GM12892 (cell line): Measurements from ENCODE around the gene HS3ST5.

Source experiments
- POLR2A ChIP-seq: IDR thresholded peaks from 2 replicates; pipeline ENCODE4 v1.6.1; 2011; ENCODE audit warnings: low read depth, low read length, control low read depth
- POLR2AphosphoS5 ChIP-seq: IDR thresholded peaks from 2 replicates; pipeline ENCODE4 v1.6.1; 2011; ENCODE audit warnings: low read depth, low read length, control low read depth

- TF ChIP-seq POLR2AphosphoS5 (no peak), POLR2A (no peak)
Observed at GRCh38 chr6:114033606-114034005, 309.2 kb downstream of the HS3ST5 start.
